NCI-H524 (cell line): ENCODE results near the gene LGALS3BP.
"Not testable (repeated sequence)": the region's sequence is repeated elsewhere in the genome, so short reads cannot be mapped to it uniquely, and the experiment has no call there.

Experiments
- DNase-seq, 2 experiments: peaks; one replicate each; lab custom pipeline; 2025; lab: John Stamatoyannopoulos, UW

The LGALS3BP gene

DNA sequence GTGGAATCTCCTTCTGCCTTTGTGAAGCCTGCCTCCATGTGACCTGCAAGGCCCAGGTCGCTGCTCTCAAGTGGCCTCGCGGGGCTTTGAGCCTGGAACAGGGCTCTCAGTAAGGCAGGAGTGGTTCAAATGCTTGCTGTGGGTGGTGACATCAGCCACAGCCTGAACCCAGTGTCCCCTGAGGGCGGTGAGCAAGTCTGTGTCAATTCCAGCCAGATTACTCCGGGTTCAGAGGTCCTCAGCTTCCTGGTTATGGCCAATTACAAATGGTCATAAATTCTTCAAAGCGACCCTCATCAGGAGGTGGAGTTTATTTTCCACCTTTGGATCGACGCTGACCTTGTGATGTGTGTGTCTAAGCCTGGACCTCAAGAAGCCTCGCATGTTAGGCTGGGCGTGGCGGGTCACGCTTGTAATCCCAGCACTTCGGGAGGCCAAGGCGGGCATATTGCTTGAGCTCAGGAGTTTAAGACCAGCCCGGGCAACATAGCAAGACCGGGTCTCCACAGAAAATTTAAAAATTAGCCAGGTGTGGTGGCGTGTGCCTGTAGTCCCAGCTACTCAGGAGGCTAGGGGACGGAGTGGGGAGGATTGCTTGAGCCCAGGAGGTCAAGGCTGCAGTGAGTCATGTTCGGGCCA lies 17.3 kb downstream of the LGALS3BP start:
- no peak for DNase-seq

DNA sequence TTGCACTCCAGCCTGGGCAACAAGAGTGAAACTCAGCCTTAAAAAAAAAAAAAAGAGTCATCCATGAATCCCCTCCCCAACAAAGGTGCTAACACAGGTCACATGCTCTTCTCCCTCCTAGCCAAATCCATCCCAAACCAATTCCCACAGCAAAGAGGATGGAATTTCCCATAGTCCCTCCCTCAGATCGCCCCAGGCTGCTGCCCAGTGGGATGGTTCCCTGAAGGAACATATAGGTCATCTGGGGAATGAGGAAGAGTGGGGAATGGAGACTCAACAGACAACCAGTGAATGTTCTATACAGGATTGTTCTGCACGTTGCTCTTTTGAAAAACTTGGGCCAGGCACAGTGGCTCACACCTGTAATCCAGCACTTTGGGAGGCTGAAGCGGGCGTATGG lies 18.2 kb downstream of the LGALS3BP start:
- DNase-seq, result no peak

DNA sequence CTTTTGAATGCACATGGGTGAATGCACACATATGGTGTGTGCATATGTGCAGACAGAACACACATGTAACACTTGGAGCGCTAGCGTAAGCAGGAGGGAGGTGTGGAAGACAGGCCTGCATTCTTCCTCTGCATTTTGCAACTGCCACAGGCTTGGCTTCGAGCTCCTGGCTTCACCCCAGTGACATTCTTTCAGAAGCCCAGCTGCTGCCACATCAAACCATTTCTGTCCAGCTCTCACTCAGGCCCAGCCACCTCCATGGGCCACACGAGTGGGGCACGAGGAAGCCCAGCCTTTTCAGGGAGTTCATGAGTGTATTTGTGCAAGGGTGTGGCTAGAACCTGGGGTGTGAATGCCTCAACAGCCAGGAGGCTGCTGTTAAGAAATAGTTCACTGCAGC lies 18.8 kb downstream of the LGALS3BP start:
- no peak for DNase-seq

DNA sequence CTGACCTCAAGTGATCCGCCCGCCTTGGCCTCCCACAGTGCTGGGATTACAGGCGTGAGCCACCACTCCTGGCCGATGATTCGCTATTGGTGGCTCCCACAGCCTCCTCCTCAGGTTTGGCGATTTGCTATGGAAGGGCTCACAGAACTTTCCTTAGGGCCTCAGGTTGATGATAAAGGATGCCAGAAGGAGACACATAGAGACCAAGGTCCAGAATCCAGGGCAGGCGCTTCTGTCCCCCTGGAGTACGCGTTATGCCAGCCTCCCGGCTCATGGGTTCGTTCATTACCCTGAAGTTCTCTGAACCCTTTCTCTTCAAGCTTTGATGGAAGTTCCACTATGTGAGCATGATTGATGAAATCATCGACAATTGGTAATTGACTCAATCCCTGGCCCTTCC lies 19.9 kb downstream of the LGALS3BP start:
- no peak for DNase-seq

DNA sequence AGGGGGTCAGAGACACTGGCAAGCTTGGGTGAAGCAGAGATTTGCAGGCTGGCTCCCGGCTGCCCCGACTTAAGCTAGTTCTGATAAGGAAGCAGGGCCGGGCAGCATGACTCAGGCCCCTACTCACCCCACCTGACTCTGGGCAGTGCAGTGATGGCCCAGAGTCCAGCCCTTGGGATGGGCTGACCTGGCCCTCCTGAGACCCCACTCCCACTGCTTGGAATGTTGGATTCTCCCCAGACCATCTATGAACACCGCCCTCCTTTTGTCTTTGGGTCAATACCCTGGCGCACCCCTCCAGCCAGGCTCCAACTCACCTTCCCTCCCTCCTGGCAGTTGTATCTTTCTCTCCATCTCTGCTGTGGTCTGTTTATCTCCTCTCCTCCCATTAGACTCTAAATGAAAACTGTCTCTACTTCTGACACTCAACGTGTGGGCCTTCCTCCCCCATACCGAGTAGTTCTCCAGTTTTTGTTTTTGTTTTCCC lies 21.0 kb downstream of the LGALS3BP start:
- DNase-seq, result no peak

DNA sequence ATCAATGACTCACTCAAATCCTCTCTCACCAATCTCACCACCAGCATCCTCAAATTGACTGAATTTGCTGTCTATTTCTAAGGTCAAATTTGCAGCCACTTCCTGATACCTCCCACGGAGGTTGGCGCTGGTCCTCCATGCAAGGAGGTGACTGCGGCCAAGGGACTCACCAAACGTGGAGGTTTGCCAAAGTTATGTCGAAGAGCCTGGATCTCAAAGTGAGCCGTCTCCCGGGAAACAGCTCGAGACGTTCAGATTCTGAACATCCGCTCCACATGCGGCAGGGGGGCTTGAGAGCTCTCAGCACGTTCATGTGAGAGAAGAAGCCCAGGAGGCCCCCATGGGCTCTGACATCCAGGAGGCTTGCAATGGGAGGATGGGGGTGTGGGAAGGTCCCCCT lies 22.6 kb downstream of the LGALS3BP start:
- DNase-seq, result no peak

DNA sequence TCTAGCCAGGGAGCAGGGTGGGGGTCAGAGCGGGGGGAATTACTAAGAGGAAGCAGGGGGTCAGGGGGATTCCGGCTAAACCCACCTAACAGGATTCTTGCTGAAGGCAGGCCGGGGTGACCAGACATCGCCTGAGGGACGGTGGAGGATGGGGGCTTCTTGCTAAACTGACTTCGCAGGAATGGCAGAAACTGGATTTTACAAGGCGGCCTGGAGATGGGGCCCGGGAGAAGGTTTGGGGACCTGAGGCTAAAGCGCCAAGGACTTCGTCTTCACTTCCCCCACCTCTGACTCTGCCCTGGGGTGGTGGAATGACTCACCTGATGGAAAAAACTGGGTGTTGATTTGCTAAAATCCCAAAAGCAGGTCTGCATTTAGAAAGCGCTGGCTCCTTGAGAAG lies 23.5 kb downstream of the LGALS3BP start:
- DNase-seq, result no peak

DNA sequence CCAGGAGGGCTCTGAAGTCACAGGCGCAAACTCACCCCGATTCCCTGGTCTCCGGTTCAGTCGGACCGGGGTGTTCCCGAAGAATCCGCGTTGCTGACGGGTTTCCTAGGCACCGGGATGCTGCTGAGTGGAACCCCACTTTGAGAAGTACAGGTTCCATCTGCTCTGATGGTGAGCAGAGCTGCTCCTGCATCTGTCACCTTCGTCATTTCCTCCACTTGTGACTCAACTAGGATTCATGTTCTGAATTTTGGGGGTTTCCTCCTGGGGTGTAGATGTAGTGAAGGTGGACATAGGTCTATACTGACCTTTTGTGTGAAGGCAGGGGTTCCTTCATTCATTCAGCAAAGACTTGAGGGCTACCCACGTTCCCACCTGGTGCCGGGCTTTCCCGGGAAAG lies 25.0 kb downstream of the LGALS3BP start:
- DNase-seq, result no peak

DNA sequence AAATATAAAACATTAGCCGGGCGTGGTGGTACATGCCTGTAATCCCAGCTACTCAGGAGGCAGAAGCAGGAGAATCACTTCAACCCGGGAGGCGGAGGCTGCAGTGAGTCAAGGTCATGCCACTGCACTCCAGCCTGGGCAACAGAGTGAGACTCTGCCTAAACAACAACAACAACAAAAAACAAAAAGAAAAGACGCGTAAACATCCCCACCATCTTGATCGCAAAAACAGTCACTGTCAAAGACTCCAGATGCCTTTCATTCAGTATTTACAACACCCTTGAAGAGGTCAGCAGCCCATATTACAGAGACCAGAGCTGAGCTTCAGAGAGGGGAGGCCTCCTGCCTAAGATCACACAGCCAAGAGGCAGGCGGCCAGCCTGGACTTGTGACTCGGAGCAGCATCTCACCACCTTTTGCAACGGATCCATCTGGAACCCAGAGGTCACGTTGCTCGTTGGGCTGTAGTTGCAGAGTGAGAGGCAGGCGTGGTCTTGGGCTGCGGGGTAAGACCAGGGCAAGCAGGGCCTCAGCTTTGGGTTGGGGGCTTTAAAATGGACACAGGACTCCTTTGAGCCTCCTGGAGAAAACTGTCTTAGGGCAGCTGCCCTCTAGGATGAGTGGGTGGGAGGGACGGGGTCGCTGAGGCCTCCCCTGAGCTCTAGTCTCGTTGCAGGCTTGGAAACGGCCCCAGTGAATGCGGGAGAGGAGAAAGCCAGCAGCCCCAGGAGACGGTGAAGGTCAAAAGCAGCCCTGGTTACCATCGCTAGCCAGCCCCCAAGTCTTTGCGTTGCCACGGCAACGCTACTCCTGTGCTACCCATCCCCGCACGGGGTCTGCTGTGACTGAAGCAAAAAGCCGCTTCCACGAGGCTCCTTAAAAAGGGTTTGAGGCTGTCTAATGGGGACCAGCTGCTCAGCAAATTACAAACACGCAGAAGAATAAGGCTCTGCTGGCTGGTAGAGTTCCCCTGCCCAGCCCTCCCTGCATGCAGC lies 26.1 kb downstream of the LGALS3BP start:
- DNase-seq, result peak; percentile 95 to 98

DNA sequence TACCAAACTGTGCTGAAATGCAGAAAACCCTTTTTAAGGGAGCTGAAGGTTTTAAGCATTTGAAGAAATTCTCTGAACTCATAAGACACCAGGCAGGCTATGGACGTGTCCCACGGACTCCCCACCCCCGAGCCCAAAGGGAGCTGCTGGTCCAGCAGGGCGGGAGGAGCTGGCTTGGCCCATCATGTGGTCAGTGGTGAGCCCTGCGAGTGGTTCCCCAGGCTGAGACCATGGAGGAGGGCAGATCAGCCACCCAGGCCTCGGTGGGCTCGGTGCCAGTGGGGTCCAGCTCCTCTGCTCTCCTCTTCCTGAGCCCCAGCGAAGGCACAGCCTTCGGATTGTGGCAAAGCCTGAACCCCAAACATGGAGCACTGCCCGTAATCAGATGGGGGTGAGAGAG lies 27.0 kb downstream of the LGALS3BP start:
- no peak for DNase-seq

DNA sequence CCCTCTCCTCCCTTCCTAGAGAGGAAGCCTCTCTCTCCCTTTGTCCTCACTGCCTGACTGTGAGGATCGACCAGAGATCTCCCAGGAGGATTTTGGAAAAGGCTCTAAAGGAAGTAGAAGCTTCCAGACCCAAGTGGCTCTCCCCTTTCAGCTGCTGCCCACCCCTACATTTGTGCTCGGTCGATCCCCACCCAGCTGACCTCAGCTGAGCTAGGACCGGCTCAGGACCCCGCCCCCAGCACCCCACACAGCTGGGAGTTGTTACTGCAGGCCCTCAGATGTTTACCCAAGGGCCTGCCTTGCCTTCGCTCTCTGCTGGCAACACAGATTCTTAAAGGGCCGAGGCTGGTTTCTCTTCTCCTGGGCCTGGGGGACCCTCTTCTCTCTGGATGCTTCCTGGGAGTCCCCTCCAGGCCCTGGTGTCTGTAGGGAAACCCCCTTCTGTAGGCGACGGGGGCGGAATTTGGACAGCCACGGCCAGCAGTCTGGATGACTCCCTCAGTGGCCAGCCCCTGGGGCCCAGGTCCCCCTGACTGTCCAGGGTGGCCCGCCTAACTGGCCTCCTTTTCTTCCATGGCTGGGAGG lies 27.7 kb downstream of the LGALS3BP start:
- no peak for DNase-seq

DNA sequence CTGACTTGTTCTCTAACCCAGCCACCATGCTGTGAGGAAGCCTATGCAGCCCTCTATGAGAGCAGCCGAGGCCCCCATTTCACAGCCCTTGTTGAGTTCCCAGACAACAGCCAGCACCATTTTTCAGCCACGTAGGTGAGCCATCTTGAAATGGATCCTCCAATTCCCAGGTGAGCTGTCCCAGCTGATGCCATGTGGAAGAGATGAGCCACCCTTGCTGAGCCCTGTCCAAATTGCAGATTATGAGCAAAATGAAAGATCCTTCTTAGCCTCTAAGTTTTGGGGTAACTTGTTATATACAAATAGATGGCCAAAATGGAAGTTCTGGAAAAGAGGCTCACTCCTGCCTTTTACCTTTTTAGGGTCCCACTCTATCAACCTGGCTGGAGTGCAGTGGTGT lies 28.9 kb downstream of the LGALS3BP start:
- no peak for DNase-seq

DNA sequence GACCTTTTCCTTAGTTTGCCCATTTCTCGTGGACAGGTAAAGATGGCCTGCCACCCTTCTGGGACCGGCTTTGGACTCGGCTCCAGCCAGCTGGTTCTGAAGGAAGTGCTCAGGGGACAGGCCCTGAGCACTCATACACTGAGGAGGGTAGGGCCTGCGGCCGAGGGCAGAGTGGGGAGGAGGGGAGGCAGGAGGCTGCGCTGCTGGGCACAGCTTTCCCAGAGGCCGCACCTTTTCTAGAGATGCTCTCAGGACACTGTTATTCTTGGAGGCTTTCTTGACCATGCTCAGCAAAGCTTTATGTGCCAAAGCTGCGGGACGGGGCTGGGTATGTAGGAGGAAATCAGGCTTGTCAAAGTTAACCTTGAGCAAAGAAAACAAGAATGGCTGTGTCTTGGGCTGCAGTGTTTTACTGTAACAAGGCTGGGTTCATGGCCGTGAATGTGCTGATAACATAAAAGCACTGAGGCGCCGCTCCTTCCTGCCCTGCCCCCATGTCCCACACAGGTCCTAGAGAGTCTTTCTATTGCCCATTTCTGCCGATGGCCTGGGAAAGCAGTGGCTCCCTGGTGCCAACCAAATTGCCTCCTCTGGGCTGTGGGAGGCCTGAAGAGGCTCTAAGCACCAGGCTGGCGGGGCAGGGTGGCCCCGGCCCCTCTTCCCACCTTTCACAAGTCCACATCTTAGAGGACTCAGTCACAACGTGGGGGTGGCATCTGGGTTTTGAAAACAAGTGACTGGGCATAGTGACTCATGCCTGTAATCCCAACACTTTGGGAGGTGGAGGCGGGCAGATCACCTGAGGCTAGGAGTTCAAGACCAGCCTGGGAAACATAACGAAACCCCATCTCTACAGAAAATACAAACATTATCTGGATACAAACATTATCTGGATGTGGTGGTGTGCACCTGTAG lies 32.2 kb downstream of the LGALS3BP start:
- no peak for DNase-seq

DNA sequence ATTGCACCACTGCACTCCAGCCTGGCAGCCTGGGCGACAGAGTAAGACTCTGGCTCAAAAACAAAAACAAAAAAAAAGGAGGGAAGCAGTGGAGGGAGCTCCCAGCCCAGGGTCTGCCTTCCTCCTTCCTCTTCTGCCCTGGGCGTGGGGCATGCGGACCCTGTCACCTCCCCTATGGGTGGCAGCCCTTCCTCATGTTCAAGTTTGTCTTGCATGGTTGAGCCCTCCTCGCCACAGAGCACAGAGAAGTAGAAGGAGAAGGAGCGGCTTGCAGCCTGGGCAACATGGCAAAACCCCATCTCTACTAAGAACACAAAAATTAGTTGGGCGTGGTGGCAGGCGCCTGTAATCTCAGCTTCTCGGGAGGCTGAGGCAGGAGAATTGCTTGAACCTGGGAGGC lies 33.1 kb downstream of the LGALS3BP start:
- no peak for DNase-seq

DNA sequence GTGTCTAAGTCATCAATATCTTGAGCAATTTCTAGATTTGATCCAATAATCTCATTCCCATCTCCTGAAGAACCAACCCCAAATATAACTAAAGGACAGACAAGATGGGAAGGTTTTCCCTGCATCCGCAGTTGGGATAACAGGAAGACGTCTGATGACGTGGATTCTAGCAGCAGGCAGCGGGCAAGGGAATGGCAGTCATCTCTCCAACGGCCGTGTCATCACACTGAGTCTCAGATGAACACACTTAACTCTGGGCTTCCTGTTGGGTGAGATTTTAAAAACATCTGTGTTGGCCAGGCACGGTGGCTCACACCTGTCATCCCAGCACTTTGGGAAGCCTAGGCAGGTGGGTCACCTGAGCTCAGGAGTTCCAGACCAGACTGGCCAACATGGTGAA lies 33.6 kb downstream of the LGALS3BP start:
- DNase-seq, result no peak

DNA sequence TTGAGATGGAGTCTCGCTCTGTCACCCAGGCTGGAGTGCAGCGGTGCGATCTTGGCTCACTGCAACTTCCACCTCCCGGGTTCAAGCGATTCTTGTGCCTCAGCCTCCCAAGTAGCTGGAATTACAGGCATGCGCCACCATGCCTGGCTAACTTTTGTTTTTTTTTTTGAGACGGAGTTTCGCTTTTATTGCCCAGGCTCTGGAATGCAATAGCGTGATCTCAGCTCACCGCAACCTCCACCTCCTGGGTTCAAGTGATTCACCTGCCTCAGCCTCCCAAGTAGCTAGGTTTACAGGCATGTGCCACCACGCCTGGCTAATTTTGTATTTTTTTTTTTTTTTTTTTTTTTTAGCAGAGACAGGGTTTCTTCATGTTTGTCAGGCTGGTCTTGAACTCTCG lies 34.3 kb downstream of the LGALS3BP start:
- not testable (repeated sequence) for DNase-seq

DNA sequence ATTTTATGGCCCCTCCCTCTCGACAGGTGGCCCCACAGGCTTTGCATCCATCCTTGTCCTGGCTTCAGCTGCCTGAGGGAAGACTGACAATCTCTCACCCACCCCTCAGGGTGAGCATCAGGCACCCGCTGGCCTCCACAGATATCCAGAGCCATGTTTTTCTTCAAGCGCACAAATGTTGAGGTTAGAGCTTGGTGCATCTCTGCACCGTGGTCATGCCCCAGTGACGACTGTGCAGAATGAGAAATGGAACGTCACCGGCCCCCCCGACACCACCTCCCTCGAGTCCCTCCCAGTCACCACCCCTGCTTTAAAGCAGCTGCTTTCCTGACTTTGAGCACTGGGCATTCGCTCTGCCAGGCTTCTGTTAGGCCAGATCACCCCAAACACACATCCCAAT lies 34.8 kb downstream of the LGALS3BP start:
- DNase-seq, result no peak

DNA sequence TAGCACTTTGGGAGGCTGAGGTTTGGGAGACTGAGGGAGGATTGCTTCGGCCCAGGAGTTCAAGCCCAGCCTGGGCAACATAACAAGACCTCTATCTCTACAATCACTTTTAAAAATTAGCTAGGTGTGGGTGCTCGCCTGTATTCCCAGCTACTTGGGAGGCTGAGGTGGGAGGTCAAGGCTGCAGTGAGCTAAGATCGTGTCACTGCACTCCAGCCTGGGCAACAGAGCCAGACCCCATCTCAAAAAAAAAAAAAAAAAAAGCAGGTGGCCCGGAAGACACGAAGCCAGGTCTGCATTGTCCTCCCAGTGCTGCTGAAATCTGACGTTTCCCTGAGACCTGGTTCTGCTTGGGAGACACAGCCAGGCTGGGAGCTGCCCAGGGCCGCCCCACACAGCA lies 35.7 kb downstream of the LGALS3BP start:
- no peak for DNase-seq

DNA sequence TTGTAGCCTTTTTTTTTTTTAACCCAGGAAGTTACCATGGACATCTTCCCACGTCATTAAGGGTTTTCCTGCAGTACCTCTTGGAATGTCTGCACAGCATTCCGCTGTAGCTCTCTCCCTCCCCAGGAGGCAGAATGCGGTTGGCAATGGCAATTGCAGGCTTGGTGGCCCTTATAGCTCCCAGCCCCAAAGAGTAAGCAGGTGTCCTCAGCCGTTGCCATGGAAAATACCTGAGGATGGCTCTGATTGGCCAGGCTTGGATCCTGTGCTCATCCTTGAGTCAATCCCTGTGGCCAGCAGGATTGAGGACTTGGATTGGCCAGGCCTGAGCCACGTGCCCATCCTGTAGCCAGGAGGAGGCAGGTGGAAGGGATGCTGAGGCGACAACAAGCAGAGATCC lies 39.0 kb downstream of the LGALS3BP start:
- DNase-seq, result peak; percentile 50 to 75

DNA sequence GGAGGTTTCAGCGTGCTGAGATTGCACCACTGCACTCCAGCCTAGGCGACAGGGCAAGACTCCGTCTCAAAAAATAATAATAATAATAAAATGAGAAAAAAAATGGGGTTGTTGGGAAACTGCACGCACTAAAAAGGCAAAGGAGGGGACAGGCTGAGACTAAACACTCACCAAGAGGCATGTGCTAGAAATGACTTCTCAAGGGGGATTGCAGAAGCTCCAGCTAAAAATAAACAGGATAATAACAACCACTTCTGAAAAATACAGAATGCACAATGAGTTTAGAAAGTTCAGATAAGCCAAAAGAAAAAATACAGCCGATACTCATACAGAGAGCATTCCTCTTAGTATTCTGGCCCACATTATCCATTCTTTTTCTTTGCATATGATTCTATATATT lies 39.5 kb downstream of the LGALS3BP start:
- DNase-seq, result no peak

DNA sequence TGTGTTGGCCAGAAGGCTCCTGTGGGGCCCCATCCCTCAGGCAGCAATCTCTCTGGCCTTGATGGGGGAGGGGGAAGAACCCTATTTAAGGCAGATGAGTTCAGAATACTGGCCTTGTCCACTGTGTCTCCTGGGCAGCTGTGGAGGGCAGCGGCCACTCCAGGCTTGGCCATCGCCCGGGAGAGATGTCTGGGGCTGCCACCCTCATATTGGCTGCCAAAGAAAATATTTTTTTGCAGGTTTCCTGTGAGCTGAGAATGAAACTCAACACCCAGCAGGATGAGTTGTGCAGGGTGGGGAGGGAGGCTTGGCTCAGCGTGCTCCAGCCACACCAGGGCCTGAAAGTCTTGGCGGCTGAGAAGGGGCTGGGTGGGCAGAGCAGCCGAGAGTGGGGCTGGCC lies 40.1 kb downstream of the LGALS3BP start:
- no peak for DNase-seq

DNA sequence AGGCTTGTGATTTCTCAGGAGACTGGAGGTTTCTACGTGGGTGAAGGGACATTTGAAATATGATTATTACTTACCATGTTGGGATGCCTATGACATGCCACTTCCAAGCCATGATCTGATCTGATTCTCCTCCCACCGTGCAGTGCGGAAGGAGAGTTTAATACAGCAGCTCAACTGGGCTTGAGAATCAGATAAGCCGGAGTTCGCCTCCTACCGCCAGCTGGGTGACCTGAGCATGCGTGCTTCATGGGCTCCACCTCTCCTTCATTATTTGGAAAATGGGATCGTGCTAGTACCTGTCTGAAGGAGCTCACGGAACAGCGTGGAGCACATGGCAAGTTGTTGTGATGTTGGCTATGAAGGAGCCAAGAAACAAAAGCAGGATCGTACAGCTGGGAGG lies 42.2 kb downstream of the LGALS3BP start:
- no peak for DNase-seq
